Measurements from ENCODE around the gene ZNF784.

- TF ChIP-seq CTCF (IDR thresholded peaks at IDR 0.05) (no peak), POLR2A (IDR thresholded peaks at IDR 0.05) (no peak), POLR2AphosphoS5 (IDR thresholded peaks at IDR 0.05) (no peak), EP300 (IDR thresholded peaks at IDR 0.05) (no peak)
Observed at GRCh38 chr19:55649268-55650125, 25.1 kb upstream of the ZNF784 start.
